ENCODE data around the gene TBXT.
"Not testable (repeated sequence)": the region's sequence is repeated elsewhere in the genome, so short reads cannot be mapped to it uniquely, and the experiment has no call there.

Gene TBXT

DNA sequence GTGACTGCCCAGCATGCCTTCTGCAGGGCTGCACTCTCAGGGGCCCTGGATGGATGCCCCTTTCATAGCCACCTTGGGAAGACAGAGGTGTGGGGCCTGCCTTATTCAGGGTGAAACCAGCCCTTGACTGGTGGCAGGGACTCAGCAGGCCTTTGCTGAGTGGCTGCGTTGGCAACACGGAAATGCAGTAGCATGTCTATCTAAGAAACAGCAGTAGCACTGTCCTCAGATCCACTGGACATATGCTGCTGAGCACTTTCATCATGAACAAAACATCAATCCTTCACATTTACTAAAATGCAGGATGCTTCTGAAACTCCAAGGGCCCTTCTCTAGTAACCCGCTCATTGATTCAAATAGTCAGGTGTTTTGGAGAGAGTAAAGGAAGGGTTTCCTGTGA lies 4.9 kb upstream of the TBXT start:
- DNase-seq (ENCODE audit: low read depth in 4 of 4, low spot score in 1 of 4): no peak

DNA sequence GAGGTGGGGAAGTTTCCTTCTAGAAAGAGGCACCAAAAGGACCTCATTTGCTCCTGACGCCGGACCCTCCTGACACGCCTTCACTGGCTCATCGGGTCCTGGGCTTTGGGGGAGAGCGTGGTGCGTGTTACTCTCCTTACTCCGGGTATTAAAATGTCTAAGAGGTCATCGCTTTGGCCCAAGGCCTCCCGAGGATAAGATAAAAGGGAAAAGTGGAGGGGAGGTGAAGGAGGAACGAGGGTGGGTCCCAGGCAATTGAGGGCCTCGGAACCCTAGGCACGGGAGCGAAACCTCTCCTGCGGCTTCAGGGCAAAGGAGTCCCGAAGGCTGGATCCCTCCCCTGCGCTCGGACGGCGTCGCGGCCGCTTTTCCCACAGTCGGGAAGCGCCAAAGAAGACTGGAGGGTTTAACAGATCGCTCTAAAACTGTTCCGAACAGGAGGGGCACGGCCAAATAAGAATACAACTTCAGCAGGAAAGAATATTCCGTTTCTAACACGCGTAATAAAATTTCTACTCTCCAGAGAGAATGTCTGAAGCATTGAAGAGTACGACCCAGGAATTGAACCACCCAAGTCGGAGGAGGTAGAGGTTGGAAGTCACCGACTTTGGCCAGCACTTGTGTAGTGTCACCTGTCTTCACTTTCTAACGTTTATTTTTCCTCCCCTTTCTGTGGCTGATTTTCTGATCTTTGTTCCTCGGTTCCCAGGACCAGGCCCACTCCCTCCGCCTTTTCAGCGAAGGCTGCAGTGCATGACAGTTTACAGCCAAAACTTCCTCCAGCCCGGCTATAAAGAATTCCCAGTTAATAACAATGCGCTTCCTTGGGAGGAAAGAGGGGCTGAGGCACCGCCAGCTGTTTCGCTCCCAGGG lies 2.1 kb upstream of the TBXT start:
- no peak for DNase-seq (ENCODE audit: low read depth in 4 of 4, low spot score in 1 of 4)

DNA sequence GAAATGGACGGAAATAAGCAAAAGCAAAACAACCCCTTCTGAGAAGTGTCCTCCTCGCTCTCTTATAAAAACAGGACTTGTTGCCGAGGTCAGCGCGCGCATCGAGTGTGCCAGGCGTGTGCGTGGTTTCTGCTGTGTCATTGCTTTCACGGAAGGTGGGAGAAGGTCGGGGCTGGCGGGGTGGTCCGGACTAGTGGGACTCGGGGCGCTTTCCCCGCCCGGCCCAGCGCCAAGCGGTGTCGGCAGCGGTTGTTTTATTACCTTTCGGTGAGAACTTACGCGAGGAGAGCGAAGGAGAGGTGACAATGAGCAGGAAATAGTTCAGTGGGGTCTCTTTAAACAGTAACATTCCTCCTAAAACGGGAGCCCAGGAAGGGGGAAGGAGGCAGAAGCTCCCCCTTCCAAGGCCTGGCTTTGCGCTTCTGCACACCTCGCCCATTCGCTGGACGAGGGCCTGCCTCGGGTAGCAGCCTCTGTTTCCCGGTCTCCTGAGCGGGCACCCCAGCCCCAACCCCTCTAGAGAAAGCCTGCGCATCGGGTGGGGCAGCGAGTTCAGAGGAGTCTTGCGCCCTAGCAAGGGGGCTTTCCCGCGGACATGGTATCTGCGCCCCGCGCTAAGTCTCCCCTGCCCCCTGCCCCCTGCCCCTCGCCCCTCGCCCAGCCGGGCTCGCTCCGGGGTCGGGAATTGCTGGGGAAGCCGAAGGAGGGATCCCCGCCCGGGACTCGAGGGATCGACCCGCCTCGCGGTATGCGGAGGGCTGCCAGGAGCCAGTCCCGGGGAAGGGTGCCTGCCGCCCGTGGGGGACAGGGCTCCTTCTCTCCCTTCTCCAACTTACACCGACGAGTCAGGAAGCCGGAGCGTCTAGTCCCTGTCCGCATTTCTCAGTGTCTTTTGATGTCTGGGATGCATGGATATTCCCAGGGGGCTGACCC lies 1.2 kb upstream of the TBXT start:
- no peak for DNase-seq (ENCODE audit: low read depth in 4 of 4, low spot score in 1 of 4)

DNA sequence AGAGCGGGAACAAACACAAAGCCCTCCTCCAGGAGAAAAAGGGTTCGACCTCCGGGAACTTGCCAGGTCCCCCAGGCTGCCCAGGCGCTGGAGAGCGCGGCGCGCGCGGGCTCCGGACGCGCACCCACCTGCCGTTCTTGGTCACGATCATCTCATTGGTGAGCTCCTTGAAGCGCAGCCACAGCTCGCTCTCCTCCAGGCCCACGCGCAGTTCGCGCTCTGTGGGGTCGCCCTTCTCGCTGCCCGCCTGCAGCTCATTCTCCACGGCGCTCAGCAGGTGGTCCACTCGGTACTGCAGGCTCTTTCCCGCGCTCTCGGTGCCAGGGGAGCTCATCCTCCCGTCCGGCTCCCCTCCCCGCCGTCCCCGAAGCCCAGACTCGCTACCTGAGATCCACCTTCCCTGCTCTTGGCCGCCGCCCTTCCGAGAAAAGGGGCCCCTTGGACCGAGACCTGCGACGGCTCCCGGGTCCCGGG lies 356 bp downstream of the TBXT start:
- DNase-seq (ENCODE audit: low read depth in 4 of 4, low spot score in 1 of 4): no peak

DNA sequence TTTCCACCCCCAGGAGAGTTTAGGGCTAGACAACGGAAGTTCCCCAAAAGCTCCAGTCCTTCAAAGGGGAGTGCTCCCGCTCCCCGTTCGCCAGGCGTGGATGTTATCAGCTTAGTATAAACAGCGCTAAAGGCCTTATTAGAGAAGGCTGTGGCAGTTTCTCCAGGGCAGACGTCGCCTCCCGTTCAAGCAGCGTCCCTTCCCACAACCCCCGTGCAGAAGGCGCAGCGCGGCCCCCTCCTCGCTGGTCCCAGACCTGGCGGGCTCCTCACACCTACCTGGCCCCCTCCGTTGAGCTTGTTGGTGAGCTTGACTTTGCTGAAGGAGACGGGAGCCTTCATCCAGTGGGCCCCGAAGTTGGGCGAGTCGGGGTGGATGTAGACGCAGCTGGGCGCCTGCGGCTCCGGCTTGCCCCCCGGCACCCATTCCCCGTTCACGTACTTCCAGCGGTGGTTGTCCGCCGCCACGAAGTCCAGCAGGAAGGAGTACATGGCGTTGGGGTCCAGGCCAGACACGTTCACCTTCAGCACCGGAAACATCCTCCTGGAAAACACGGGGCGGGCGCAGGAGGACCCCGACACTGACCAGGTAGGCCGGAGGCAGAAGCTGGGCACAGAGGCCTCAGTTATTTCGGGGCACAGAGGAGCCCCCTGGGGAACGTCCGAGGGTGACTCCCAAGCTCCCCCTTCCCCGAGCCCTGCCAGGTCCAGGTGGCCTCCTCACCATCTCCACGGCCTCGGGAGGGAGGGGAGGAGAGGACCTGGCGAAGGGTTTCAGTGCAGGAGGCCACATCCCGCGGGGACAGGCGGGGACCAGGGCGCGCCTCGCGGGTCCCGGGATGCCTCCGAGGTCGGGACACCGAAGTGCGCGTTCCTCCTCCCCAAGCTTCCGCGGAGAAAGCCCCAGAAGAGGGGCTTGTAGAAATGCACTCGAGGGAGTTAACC lies 1.1 kb downstream of the TBXT start:
- DNase-seq (ENCODE audit: low read depth in 4 of 4, low spot score in 1 of 4): no peak

DNA sequence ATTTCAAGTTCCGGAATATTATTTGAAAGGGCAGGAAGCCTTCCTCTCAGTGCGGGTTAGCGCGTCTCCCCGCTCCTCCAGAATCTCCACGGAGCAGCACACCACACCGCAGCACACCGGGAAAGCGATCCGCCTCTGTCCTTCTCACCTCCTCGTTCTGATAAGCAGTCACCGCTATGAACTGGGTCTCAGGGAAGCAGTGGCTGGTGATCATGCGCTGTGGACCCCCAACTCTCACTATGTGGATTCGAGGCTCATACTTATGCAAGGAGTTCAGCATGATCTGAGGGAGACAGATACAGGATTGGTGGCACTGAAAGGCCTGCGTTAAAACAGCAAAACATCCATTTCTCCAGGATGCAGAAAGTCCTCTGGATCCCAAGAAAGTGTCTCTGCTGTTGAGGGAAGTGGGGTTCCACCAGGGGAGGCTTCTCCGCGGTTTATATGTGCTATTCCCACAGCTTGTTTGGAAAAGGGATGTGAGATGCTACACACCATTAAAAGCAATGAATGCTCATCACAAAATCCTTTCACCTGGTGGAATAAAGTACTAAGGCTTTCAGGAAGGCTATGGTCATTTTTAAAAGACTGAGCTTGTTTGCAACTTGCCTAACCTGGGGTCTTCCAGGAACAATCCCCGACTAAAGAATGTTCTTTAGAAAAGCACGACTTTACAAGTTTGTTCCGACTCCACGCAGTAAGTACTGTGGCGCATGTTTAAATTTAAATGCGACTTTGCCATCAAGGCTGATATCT lies 1.9 kb downstream of the TBXT start:
- DNase-seq (ENCODE audit: low read depth in 4 of 4, low spot score in 1 of 4): no peak

DNA sequence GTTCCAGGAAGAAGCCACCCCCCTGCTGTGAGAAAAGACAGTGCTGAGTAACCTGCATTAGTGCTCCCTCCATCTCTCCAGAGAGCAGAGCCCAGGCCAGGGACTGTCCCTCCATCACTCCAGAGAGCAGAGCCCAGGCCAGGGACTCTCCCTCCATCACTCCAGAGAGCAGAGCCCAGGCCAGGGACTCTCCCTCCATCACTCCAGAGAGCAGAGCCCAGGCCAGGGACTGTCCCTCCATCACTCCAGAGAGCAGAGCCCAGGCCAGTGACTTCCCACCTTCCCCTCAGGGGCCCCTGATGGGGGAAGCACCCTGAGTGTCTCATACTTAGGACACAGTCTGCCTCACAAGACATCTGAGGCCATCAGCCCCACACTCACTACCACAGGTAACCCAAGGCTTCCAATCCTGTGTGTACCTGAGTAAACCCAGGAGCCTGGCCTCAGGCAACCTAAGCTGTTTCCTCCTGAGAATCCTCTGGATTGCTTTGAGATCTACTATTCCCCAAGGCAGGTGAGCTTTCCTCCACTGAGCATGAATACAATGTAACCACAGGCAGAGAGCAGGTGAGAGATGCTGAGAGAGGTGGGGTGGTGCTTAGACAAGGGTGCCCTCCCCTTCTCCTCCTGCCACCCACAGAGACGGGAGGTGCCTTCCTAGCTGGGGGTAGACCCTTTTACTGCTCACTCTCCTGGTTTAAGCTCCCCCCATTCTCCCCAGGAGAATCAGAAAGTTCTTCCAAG lies 4.9 kb downstream of the TBXT start:
- peak in 1 of 4 experiments; percentile 26 for DNase-seq (ENCODE audit: low read depth in 4 of 4, low spot score in 1 of 4)

DNA sequence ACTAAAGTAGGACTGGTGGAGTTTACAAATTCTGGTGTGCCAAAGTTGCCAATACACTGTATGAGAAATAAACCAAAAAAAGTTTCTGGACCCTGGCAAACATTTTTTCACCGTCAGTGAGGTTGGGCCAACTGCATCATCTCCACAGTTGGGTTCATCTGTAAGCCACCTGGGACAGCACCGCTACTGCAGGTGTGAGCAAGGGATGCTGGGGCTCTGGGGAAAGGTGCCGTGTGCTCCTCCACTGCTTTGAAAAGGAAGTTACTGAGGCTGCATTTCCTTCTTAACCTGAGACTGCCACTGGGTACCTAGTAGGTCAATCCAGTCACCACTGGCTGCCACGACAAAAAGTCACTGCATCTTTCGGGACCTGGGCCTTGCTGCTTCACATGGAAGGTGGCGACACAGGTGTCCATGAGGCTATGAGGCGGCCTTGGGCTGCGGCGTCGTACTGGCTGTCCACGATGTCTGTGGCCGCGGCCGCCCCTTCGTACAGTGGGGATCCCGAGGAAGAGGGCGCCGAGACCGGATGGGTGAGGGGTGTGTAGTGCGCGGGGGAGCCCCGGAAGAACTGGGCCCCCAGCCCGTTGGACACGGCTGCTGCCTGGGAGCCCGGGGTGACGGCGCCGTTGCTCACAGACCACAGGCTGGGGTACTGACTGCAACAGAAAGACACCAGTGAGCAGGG lies 9.6 kb downstream of the TBXT start:
- no peak for DNase-seq (ENCODE audit: low read depth in 4 of 4, low spot score in 1 of 4)

DNA sequence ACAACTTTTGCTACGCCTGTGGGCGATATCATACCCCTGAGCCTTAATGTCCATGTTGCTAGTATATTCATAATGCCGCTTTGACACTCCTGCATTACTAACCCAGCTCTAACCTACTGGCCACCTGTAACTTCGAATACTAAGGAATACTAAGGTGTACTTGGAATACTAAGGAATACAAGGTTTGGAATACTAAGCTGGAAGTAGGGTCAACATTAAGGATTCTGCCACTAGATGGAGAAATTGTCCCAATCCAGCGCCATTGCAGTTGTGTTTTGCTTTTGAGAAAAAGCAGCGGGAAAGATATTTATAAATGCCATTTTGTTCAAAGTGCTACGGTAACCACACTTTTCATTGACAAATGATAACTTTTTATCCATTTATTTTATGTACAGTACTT lies 10.7 kb downstream of the TBXT start:
- DNase-seq (ENCODE audit: low read depth in 4 of 4, low spot score in 1 of 4): no peak

DNA sequence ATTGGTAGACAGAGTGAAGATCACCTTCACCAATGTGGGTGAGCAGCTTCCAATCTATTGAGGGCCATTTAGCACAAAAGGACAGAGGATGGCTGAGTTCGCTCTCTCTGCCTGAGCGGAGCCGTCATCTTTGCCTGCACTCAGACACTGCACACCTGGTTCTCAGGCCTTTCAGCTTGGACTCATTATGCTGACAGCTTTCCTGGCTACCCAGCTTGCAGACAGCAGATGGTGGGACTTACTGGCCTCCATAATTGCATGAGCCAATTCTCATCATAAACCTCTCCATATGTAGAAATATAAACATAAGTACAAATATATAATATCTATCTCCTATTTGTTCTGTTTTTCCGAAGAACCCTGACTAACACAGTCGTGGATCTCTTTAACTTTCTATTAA lies 13.7 kb downstream of the TBXT start:
- no peak for DNase-seq (ENCODE audit: low read depth in 4 of 4, low spot score in 1 of 4)

DNA sequence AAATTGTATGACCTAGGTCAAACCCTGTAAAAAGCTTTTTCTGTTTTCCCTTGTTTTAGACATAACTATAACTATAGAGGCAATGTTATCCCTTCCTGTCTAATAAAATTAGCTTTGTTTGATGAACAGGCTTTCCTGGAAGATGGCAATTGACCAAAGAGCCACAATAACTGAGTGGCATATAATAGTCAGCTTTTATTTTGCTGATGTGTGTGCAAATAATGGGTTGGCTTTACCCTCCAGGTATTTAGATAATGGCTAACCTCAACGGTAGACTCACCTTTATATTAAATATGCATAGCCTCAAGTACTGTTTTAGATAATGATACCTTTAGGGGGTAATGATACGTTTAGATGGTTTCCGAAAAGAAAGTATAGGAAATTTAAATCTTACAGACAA lies 15.0 kb downstream of the TBXT start:
- no peak for DNase-seq (ENCODE audit: low read depth in 4 of 4, low spot score in 1 of 4)

DNA sequence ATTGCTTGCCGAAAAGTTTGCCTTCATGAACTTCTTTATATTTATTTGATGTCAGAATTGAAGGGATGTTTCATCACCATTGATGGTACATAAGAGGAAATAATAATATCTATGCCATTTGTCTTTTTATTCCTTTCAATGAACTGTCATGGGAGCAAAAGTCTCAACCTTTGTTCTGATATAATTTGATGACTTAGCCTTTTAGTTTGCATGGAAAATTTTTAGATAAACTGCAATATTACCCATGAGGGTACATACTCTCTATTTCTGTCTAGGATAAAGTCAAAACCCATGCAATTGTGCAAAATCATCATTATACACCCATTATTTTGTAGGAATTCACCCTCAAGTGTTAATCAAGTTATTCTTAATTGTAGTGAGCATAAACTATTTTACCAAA lies 15.9 kb downstream of the TBXT start:
- no peak for DNase-seq (ENCODE audit: low read depth in 4 of 4, low spot score in 1 of 4)

DNA sequence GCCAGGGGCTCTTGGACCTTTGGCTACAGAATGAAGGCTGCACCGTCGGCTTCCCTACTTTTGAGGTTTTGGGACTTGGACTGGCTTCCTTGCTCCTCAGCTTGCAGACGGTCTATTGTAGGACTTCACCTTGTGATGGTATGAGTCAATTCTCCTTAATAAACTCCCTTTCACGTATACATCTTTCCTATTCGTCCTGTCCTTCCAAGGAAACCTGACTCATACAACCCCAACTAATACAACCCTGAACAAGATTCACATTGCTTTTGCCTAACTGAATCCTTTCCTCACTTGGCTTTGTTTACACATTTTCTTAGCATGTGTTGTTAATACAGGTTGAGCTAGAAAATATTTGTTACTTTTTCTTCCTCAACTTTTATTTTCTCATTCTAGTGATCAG lies 21.9 kb downstream of the TBXT start:
- DNase-seq (ENCODE audit: low read depth in 4 of 4, low spot score in 1 of 4): no peak

DNA sequence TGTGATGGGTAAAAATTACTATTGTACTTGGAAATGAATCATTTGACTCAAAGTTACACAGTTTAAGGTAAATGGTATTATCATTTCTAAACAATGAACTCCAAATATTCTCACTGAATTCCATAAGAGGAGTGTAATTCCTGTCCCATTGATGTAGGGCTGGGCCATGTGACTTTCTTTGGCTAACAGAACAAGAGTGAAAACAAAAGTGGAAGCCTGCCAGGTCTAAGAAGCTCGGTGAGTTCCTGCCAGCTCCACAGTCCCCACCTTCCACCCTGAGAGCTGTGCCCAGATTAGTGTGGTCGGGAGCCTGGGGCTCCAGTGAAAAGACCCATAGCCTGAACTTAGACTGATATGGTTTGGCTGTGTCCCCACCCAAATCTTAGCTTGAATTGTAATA lies 24.6 kb downstream of the TBXT start:
- DNase-seq (ENCODE audit: low read depth in 4 of 4, low spot score in 1 of 4): no peak

DNA sequence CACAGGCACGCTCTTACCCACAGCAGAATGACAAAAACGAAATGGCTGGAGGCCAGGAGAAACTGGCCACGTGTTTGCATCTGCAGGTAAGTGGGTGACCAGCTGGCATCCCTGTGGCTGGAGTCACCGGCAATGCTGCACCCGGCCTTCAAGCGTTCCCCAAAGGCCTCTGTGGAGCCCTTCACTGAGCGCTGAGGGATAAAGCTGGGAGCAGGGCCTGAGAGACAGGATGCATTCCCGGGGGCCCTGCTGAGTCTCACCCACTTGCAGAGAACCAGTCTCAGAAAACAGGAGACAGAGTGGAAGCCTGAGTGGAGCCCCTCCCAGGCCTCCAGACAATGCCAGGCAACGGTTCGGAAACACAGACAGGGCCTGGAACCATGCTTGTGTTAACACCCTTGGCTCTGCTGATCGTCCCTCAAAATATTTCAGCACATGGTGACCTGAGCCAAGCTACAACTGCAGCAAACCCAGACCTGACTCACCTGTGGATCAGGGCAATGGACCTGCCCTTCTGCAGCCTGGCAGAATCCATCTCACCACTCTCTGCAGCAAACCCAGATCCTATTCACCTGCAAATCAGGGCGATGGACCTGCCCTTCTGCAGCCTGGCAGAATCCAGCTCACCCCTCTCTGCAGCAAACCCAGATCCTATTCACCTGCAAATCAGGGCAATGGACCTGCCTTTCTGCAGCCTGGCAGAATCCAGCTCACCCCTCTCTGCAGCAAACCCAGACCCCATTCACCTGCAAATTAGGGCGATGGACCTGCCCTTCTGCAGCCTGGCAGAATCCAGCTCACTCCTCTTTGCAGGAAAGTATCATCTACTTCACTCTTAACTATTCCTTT lies 39.8 kb downstream of the TBXT start:
- no peak for DNase-seq (ENCODE audit: low read depth in 4 of 4, low spot score in 1 of 4)

DNA sequence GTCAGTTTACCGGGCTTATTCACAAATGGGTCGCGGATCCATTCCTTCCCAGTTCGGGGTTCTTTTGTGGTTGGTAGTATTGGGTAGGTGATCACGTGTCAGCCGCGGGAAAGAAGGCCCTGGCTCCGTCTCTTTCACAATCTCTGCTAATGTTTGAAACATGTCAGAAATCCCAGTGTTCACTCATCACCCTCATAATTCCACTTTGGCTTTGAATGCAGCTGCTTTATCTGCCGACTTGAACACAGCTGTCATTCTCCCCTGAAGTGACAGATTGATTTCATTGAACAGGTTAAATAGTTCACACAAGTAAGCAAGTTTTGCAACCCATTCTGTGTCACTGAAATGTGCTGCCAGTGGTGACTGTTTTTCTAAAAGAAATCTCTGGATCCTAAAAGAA lies 44.5 kb downstream of the TBXT start:
- DNase-seq (ENCODE audit: low read depth in 4 of 4, low spot score in 1 of 4): not testable (repeated sequence)

DNA sequence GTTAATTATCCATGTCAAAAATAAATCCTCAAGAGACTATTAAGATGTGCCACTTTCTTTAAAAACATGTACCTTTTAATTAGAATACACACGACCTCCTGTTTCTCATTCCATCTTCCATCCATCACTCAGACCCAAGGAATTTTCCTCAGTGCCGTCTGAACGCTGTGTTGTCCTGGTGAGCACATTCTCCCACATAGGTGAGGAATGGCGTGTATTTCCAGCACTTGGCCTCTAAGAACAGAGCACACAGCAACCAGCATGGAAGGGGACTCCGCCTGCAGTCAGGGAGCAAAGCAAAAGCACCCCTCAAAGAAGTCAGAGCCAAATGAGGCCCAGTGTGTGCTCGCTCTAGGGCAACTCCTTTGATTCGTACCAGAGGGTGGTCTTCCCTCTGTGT lies 45.9 kb downstream of the TBXT start:
- no peak for DNase-seq (ENCODE audit: low read depth in 4 of 4, low spot score in 1 of 4)

All from stimulated activated CD4-positive, alpha-beta T cell treated with anti-CD3 and anti-CD28 coated beads, Interleukin-1b, Interleukin-23, amount 100 ng/mL, for 24 hours (primary cell).